Measurements from ENCODE around the gene TAPBP.

- TF ChIP-seq, protein P1, sequence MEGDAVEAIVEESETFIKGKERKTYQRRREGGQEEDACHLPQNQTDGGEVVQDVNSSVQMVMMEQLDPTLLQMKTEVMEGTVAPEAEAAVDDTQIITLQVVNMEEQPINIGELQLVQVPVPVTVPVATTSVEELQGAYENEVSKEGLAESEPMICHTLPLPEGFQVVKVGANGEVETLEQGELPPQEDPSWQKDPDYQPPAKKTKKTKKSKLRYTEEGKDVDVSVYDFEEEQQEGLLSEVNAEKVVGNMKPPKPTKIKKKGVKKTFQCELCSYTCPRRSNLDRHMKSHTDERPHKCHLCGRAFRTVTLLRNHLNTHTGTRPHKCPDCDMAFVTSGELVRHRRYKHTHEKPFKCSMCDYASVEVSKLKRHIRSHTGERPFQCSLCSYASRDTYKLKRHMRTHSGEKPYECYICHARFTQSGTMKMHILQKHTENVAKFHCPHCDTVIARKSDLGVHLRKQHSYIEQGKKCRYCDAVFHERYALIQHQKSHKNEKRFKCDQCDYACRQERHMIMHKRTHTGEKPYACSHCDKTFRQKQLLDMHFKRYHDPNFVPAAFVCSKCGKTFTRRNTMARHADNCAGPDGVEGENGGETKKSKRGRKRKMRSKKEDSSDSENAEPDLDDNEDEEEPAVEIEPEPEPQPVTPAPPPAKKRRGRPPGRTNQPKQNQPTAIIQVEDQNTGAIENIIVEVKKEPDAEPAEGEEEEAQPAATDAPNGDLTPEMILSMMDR (conservative IDR thresholded peaks at IDR 0.05; ENCODE audit: low read depth, low read length): no peak
- TF ChIP-seq EZH2 (IDR thresholded peaks at IDR 0.05; ENCODE audit: low read length, unreplicated experiment): no peak
- no peak for TF ChIP-seq EZH2phosphoT487 (IDR thresholded peaks at IDR 0.05; ENCODE audit: borderline replicate concordance, low read length)
Measured at GRCh38 chr6:33295621-33296369, 18.1 kb downstream of the TAPBP start.
